Measurements from ENCODE around the gene ZNF726.
"Not testable (repeated sequence)": the region's sequence is repeated elsewhere in the genome, so short reads cannot be mapped to it uniquely, and the experiment has no call there.

The ZNF726 gene

DNA sequence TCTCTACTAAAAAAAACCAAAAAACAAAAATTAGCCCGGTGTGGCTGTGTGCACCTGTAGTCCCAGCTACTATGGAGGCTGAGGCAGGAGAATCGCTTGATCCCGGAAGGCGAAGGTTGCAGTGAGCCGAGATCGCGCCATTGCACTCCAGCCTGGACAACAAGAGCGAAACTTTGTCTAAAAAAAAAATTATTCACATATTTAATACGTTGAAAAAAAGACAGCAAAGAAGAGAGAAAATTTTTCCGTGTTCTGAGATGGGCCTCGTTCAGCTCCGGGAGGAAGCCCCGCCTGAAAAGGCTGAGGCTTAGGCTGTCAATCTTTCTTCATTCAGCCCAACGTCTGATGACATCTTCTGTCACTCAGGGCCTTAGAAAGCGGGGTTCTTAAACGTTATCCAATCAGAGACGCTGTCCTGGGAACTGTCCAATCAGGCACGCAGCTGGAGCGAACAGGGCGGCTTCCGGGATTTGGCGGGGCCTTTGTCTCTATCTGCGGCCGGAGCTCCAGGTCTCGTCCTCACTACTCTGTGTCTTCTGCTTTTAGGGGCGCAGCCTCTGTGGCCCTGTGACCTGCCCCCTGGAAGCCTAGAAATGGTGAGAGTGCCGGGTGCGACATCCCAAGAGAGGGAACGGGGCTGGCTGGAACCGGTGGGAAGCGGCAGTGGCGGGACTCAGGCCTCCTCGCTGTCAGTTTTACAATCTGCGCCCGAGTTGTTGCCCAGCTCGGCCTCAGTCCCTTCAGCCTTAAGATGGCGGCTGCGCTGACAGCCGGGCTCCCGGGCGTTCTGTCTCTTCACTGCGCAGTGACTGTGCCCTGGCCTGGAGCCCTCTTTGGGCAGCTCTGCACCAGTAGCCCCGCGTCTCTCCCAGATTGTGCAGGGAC lies at the start of gene ZNF726:
Gene ZNF726, plus strand, starts transcription at position 485 of the 885 bp plus-strand sequence. Its CDS starts 109 bp downstream, at position 594.
- DNase-seq (ENCODE audit: extremely low spot score, insufficient read length, low read depth): peak; percentile 20
- FAIRE-seq: peak; percentile 44

GRCh38 chr19:23867895-23868294 lies 46.8 kb upstream of the ZNF726 start:
- no peak for DNase-seq (ENCODE audit: extremely low spot score, insufficient read length, low read depth)
- no peak for FAIRE-seq

GRCh38 chr19:23868630-23869029 lies 46.1 kb upstream of the ZNF726 start:
- no peak for FAIRE-seq
- DNase-seq (ENCODE audit: extremely low spot score, insufficient read length, low read depth): no peak

- DNase-seq (ENCODE audit: extremely low spot score, insufficient read length, low read depth): no peak
- no peak for FAIRE-seq
These were observed 42.3 kb upstream of the ZNF726 start for GRCh38 chr19:23872282-23872919.

GRCh38 chr19:23876261-23876660 lies 38.4 kb upstream of the ZNF726 start:
- DNase-seq (ENCODE audit: extremely low spot score, insufficient read length, low read depth): no peak
- FAIRE-seq: no peak

DNA sequence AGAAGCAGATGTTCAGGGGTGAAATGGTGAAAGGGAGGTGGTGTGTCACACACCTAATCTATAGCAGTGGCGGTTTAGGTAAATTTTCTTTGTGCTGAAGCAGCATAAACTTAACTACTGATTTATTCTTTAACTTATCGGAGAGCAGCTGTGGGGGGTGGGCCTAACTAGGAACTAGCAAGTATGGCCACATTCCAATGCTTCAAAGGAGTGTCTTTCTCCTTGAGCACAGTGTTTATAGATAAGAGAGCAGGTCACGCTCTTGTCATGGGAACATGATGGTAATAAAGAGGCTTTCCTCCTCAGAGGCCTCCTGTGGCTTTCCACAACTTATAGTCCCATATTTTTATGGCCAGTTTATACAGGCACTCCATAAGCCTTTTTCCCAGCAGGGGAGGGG lies 37.9 kb upstream of the ZNF726 start:
- DNase-seq (ENCODE audit: extremely low spot score, insufficient read length, low read depth); FAIRE-seq: not testable (repeated sequence)

DNA sequence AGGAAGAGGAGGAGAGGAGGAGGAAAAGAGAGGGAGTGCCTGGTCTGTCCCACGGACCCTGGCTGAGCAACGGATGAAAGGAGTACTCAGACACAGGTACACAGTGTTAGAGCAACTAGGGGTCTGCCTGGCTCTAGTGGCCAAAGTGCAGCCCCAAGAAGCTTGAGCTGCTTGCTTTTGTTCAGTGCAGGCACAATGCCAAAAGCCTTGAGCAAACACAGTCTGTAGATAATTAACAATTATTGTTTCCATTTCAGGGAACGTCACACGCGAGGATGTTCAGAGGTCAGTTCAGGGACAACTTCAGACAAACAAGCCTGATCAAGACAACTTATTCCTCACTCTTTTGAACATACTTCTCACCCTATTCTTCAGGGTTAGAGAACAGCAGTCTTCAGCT lies 32.2 kb upstream of the ZNF726 start:
- DNase-seq (ENCODE audit: extremely low spot score, insufficient read length, low read depth): no peak
- FAIRE-seq: no peak

GRCh38 chr19:23884363-23884762 lies 30.3 kb upstream of the ZNF726 start:
- no peak for DNase-seq (ENCODE audit: extremely low spot score, insufficient read length, low read depth)
- FAIRE-seq: no peak

DNA sequence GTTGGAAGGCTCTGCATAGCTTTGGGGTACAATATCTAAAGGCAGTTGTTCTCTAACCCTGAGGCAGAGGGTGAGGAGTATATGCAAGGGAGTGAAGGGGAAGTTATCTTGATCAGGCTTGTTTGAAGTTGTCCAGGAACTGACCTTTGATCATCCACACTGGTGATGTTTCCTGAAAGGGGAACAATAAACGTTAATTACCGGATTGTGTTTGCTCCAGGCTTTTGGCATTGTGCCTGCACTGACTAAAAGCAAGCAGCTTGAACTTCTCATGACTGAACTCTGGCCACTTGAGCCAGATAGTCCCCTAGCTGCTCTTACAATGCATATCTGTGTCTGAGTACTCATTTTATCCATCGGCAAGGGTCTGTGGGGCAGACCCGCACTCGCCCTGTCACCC lies 27.0 kb upstream of the ZNF726 start:
- FAIRE-seq: no peak
- no peak for DNase-seq (ENCODE audit: extremely low spot score, insufficient read length, low read depth)

- not testable (repeated sequence) for DNase-seq (ENCODE audit: extremely low spot score, insufficient read length, low read depth); FAIRE-seq
These were observed 18.6 kb upstream of the ZNF726 start for GRCh38 chr19:23896096-23896495.

DNA sequence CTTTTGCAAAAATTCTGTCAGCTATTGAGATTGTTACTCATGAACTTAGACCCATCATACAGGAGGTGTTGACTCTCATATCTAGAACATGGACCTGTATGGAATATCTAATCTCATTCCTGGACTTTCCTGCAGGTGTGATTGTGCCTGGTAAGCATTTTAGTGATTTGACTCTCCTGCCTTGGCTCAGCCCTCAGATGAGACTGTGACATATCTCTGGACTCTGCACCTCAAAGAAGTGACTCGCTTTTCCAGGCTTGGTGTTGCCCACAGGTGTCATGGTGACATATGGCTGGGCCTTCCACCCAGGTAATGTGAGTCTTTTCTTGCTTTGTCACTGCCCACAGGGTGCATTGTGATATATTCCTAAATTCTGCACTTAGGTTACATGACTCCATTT lies 17.8 kb upstream of the ZNF726 start:
- FAIRE-seq (no peak), DNase-seq (ENCODE audit: extremely low spot score, insufficient read length, low read depth) (no peak)

DNA sequence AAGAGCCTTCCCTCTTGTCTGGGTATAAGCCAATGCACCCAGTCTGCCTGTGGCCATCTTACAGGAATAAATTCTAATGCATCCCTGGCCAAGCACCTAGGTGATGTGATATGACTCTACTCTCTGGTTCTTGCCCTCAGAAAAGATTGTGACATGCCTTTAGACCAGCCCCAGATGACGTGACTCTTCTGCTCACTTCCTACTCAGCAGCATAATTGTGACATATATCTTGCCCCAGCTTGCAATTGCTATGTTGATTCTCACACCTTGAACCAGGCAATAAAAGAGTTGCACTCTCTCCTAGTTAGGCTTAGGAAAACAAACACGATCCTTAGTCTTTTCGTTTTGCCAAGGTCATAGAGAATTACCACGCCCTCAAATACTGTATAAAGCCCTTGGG lies 13.3 kb upstream of the ZNF726 start:
- FAIRE-seq (no peak), DNase-seq (ENCODE audit: extremely low spot score, insufficient read length, low read depth) (no peak)

DNA sequence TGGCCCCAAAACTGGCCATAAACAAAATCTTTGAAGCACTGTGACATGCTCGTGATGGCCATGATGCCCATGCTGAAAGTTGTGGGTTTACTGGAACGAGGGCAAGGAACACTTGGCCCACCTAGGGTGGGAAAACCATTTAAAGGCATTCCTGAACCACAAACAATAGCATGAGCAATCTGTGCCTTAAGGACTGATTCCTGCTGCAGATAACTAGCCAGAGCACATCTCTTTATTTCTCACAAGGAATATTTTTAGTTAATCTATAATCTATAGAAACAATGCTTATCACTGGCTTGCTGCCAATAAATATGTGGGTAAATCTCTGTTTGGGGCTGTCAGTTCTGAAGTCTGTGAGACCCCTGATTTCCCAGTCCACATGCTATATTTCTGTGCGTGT lies 10.3 kb upstream of the ZNF726 start:
- FAIRE-seq (no peak), DNase-seq (ENCODE audit: extremely low spot score, insufficient read length, low read depth) (no peak)

DNA sequence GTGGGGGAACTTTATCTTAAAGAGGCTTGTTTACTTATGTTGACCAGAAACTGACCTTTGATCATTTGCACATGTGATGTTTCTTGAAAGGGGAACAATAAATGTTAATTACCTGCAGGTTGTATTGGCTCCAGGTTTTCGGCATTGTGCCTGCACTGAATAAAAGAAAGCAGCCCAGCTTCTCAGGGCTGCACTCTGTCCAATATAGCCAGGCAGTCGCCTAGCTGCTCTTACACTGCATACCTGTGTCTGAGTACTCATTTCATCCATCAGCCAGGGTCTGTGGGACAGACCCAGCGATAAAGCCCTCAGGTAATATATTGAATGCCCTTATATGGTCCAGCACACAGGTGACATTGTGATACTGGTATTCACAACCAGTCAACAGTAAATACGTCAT lies 8.9 kb upstream of the ZNF726 start:
- FAIRE-seq: no peak

GRCh38 chr19:23906835-23907234 lies 7.9 kb upstream of the ZNF726 start:
- DNase-seq (ENCODE audit: extremely low spot score, insufficient read length, low read depth) (no peak), FAIRE-seq (no peak)

More for the DNA sequence above, 8.9 kb upstream of the ZNF726 start:
- no peak for DNase-seq (ENCODE audit: extremely low spot score, insufficient read length, low read depth)

DNA sequence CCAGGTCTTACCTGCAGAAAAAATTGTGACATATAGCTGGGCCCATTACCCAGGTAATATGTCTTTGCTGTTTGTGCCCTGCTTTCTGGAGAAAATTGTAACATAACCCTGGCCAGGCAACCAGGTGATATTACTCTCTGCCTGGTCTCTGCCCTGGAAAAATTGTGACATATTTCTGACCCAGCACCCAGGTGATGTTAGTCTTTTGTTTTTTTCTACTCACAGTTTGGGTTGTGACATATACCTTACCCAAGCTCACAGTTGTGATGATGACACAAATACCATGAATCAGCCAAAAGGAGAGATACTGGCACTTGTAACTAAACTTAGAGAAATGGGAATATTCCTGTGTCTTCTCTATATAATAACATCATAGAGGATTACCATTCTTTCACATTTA lies 6.5 kb upstream of the ZNF726 start:
- FAIRE-seq: no peak
- no peak for DNase-seq (ENCODE audit: extremely low spot score, insufficient read length, low read depth)

- no peak for FAIRE-seq
- DNase-seq (ENCODE audit: extremely low spot score, insufficient read length, low read depth): no peak
These were observed 5.5 kb upstream of the ZNF726 start for GRCh38 chr19:23909222-23909621.

- no peak for DNase-seq (ENCODE audit: extremely low spot score, insufficient read length, low read depth)
- no peak for FAIRE-seq
These were observed 755 bp upstream of the ZNF726 start for GRCh38 chr19:23913931-23914330.

DNA sequence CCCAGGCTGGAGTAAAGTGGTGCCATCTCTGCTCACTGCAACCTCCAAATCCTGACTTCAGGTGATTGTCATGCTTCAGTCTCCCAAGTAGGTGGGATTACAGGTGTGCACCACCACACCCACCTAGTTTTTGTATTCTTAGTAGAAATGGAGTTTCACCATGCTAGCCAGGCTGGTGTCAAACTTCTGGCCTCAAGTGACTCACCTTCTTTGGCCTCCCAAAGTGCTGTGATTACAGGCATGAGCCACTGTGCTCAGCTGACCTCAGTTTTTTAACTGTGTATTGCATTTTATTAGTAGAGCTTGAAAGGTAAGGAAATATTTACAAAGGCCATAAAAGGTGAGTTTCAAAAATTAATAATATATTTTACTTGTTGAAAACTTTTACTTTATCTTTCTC lies 2.3 kb downstream of the ZNF726 start:
- no peak for FAIRE-seq
- no peak for DNase-seq (ENCODE audit: extremely low spot score, insufficient read length, low read depth)

DNA sequence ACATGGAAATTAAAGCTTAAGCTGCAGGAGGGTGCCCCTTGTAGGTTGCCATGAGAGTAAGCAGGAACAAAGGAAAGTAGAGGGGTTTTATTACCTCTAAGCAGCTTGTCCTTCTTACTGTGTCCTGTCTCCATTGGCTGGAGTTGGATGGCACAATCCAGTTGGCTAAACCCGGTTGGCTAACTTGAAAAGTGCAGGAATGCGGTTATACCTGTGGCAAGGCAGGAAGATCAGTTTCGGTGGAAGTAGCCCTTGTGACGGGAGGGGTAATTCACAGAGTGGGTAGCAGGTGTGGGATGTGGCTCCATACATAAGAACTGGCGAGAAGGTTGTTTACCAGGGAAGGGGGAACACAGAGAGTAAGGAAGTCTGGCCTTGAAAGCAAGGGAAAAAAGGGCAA lies 3.2 kb downstream of the ZNF726 start:
- no peak for DNase-seq (ENCODE audit: extremely low spot score, insufficient read length, low read depth)
- FAIRE-seq: no peak

DNA sequence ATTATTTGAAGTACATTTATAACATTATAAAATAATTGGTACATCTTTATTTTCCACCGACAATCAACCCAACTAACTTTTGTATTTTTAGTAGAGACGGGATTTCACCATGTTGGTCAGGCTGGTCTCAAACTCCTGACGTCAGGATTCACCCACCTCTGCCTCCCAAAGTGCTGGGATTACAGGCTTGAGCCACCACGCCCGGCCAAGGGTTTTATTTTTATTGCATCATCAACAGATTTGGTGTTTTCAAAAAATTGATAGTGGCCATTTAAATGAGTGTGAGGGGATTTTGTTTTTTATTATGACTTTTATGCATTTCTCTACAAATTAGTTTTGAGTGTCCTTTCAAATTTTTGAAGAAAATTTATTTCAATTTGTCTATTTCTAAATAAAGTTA lies 10.6 kb downstream of the ZNF726 start:
- DNase-seq (ENCODE audit: extremely low spot score, insufficient read length, low read depth): no peak
- no peak for FAIRE-seq
